IMR-90 (cell line): Measurements from ENCODE around the gene GYS1. TPM values are rescaled to one million over a fixed set of nuclear protein-coding genes. Genes with fewer than 3 reads are reported as not detected.
A peak's percentile ranks its signal among the peaks of the same experiment; 100 is the strongest.

Source experiments
- ATAC-seq: fragments of 200-7000 bp; cut with Tn5 transposase; 2 replicates; pipeline ENCODE4 v1.9.1; 2020; ENCODE audit warnings: low read depth, mild to moderate bottlenecking, moderate library complexity
- BruUV-seq: library from RNA; stranded (reverse); fragments of 400-500 nt; replicated peaks from 2 replicates; lab custom pipeline; 2021; lab: Mats Ljungman, UMichigan
- CTCF ChIA-PET: fragments of 300-600 bp; formaldehyde crosslinking; extraction: SDS; loops from one replicate; lab custom pipeline; 2021; ENCODE audit warnings: antibody characterized with exemption; lab: Yijun Ruan, JAX
- POLR2A ChIA-PET: fragments of 300-600 bp; sonication (Branson Sonifier 250); formaldehyde crosslinking; loops from one replicate; lab custom pipeline; 2022; ENCODE audit warnings: antibody characterized with exemption; ENCODE audit not compliant: unreplicated experiment; lab: Charles Lee
- DNase-seq: peaks from one replicate; pipeline ENCODE4 v3.0.0; 2013
- H2AFZ ChIP-seq: replicated peaks from 2 replicates; pipeline ENCODE3; 2013; ENCODE audit warnings: low read length, mild to moderate bottlenecking; ENCODE audit not compliant: poor library complexity
- H2AK5ac ChIP-seq: 2 replicates; pipeline ENCODE4 v1.6.1; 2013; ENCODE audit warnings: low read depth, low read length, inconsistent platforms
- H2AK9ac ChIP-seq: replicated peaks from 2 replicates; pipeline ENCODE3; 2013; ENCODE audit warnings: mild to moderate bottlenecking, low read depth, low read length, moderate library complexity; ENCODE audit not compliant: poor library complexity
- H2BK120ac ChIP-seq: 2 replicates; pipeline ENCODE4 v1.6.1; 2013; ENCODE audit warnings: low read depth, low read length, inconsistent platforms
- H2BK15ac ChIP-seq: 3 replicates; pipeline ENCODE4 v1.6.1; 2013; ENCODE audit warnings: low read depth, low read length, inconsistent platforms
- H2BK20ac ChIP-seq: 2 replicates; pipeline ENCODE4 v1.6.1; 2013; ENCODE audit warnings: low read depth, mild to moderate bottlenecking, inconsistent platforms, low read length, moderate library complexity
- H2BK5ac ChIP-seq: 2 replicates; pipeline ENCODE4 v1.6.1; 2013; ENCODE audit warnings: mild to moderate bottlenecking, low read depth, low read length, inconsistent platforms; ENCODE audit not compliant: poor library complexity, severe bottlenecking
- H3K14ac ChIP-seq: replicated peaks from 2 replicates; pipeline ENCODE4 v1.6.1; 2013; ENCODE audit warnings: low read depth, low read length, inconsistent platforms
- H3K18ac ChIP-seq: 2 replicates; pipeline ENCODE4 v1.6.1; 2013; ENCODE audit warnings: low read depth, low read length, control low read depth
- H3K23ac ChIP-seq: 2 replicates; pipeline ENCODE4 v1.6.1; 2013; ENCODE audit warnings: low read depth, low read length, inconsistent platforms
- H3K27ac ChIP-seq: 2 replicates; pipeline ENCODE4 v1.5.1; 2013; ENCODE audit warnings: mild to moderate bottlenecking, control low read depth, low read length; ENCODE audit not compliant: insufficient read depth
- H3K27me3 ChIP-seq: 2 replicates; pipeline ENCODE4 v1.6.1; 2013; ENCODE audit warnings: low read length; ENCODE audit not compliant: control insufficient read depth, insufficient read depth
- H3K36me3 ChIP-seq: 2 replicates; pipeline ENCODE4 v1.6.1; 2013; ENCODE audit warnings: low read length, mixed read lengths; ENCODE audit not compliant: control insufficient read depth, insufficient read depth
- H3K4ac ChIP-seq: 2 replicates; pipeline ENCODE4 v1.6.1; 2013; ENCODE audit warnings: low read depth, low read length, inconsistent platforms
- H3K4me1 ChIP-seq: 2 replicates; pipeline ENCODE4 v1.6.1; 2013; ENCODE audit warnings: low read length, mixed read lengths; ENCODE audit not compliant: control insufficient read depth, insufficient read depth
- H3K4me2 ChIP-seq: 2 replicates; pipeline ENCODE4 v1.6.1; 2013; ENCODE audit warnings: low read depth, mild to moderate bottlenecking, control low read depth, low read length, moderate library complexity
- H3K4me3 ChIP-seq: 2 replicates; pipeline ENCODE4 v1.5.1; 2013; ENCODE audit warnings: low read depth, mild to moderate bottlenecking, control low read depth, low read length, moderate library complexity; ENCODE audit not compliant: insufficient read depth
- H3K56ac ChIP-seq: 2 replicates; pipeline ENCODE4 v1.6.1; 2013; ENCODE audit warnings: low read length, inconsistent platforms; ENCODE audit not compliant: insufficient read depth; ENCODE audit errors: extremely low read depth
- H3K79me1 ChIP-seq, 2 experiments: 2 replicates each; pipeline ENCODE4 v1.6.1; 2013; ENCODE audit warnings: low read length in 2 of 2, inconsistent platforms in 1 of 2, low read depth in 1 of 2
- H3K9ac ChIP-seq: 2 replicates; pipeline ENCODE4 v1.6.1; 2013; ENCODE audit warnings: low read depth, low read length, control low read depth
- H3K9me1 ChIP-seq: 2 replicates; pipeline ENCODE4 v1.6.1; 2013; ENCODE audit warnings: low read length, inconsistent platforms; ENCODE audit not compliant: insufficient read depth
- H3K9me3 ChIP-seq: 2 replicates; pipeline ENCODE4 v1.6.1; 2013; ENCODE audit warnings: low read length; ENCODE audit not compliant: control insufficient read depth, insufficient read depth
- H4K20me1 ChIP-seq: 2 replicates; pipeline ENCODE4 v1.6.1; 2013; ENCODE audit warnings: low read length, inconsistent platforms; ENCODE audit not compliant: insufficient read depth
- H4K5ac ChIP-seq: 2 replicates; pipeline ENCODE4 v1.6.1; 2013; ENCODE audit warnings: mild to moderate bottlenecking, low read depth, low read length, control low read depth
- H4K8ac ChIP-seq, 2 experiments: 2 replicates each; pipeline ENCODE4 v1.6.1; 2013; ENCODE audit warnings: low read depth in 2 of 2, low read length in 2 of 2, control low read depth in 1 of 2, inconsistent platforms in 1 of 2
- H4K91ac ChIP-seq: 2 replicates; pipeline ENCODE4 v1.6.1; 2013; ENCODE audit warnings: low read depth, low read length, inconsistent platforms; ENCODE audit not compliant: insufficient read depth
- BHLHE40 ChIP-seq: fragments of 150-350 bp; IDR thresholded peaks from 2 replicates; pipeline ENCODE4 v1.6.1; 2016; ENCODE audit warnings: mild to moderate bottlenecking, low read depth, low read length
- CEBPB ChIP-seq: IDR thresholded peaks from 2 replicates; pipeline ENCODE4 v1.6.1; 2012; ENCODE audit warnings: low read depth, low read length, improper control_type of control experiment
- CHD1 ChIP-seq: IDR thresholded peaks from 2 replicates; pipeline ENCODE4 v1.6.1; 2012; ENCODE audit warnings: low read depth, low read length, improper control_type of control experiment
- CTCF ChIP-seq: conservative IDR thresholded peaks from 2 replicates; pipeline ENCODE4 v1.5.1; 2012; ENCODE audit warnings: mild to moderate bottlenecking, low read depth, low read length, improper control_type of control experiment
- ELK1 ChIP-seq: fragments of 150-350 bp; IDR thresholded peaks from 2 replicates; pipeline ENCODE4 v1.6.1; 2016; ENCODE audit warnings: low read depth, mild to moderate bottlenecking, low read length, moderate library complexity, borderline replicate concordance
- FOS ChIP-seq: fragments of 150-350 bp; IDR thresholded peaks from 2 replicates; pipeline ENCODE4 v1.6.1; 2016; ENCODE audit warnings: low read depth, low read length
- MAFK ChIP-seq: IDR thresholded peaks from 2 replicates; pipeline ENCODE4 v1.6.1; 2012; ENCODE audit warnings: low read depth, low read length, improper control_type of control experiment
- MXI1 ChIP-seq: IDR thresholded peaks from 2 replicates; pipeline ENCODE4 v1.6.1; 2012; ENCODE audit warnings: low read depth, mild to moderate bottlenecking, low read length, moderate library complexity, borderline replicate concordance
- RAD21 ChIP-seq: IDR thresholded peaks from 2 replicates; pipeline ENCODE4 v1.6.1; 2012; ENCODE audit warnings: low read length, improper control_type of control experiment
- RCOR1 ChIP-seq: IDR thresholded peaks from 2 replicates; pipeline ENCODE4 v1.6.1; 2012; ENCODE audit warnings: mild to moderate bottlenecking, low read length, improper control_type of control experiment; ENCODE audit not compliant: insufficient replicate concordance
- RFX5 ChIP-seq: IDR thresholded peaks from 2 replicates; pipeline ENCODE4 v1.8.0; 2012; ENCODE audit warnings: low read depth, mild to moderate bottlenecking, low read length, moderate library complexity
- SMC3 ChIP-seq: fragments of 150-350 bp; IDR thresholded peaks from 2 replicates; pipeline ENCODE4 v1.6.1; 2016; ENCODE audit warnings: low read depth, mild to moderate bottlenecking, antibody characterized with exemption, low read length, moderate library complexity
- USF2 ChIP-seq: fragments of 150-350 bp; IDR thresholded peaks from 2 replicates; pipeline ENCODE4 v1.6.1; 2017; ENCODE audit warnings: mild to moderate bottlenecking, antibody characterized with exemption, low read length, low read depth
- WGBS, 2 experiments: methylation state at CpG; one replicate each; pipeline versions ENCODE4 v1.1.5 to v1.1.7; 2013; ENCODE audit warnings: missing lambda C conversion rate in 2 of 2; ENCODE audit not compliant: insufficient read length in 1 of 2; ENCODE audit errors: extremely low coverage in 2 of 2; 5-methylcytosine and 5-hydroxymethylcytosine counted together
- dilution Hi-C: fragments of 300-500 bp; cut with HindIII; formaldehyde crosslinking; loops from one replicate; pipeline ENCODE4 v1.14.3; 2018; ENCODE audit warnings: low sequenced_read_pairs; ENCODE audit not compliant: unreplicated experiment
- in situ Hi-C: fragments of 300-500 bp; cut with MboI; formaldehyde crosslinking; loops from 3 replicates; pipeline ENCODE4 v1.14.3; 2019; ENCODE audit warnings: low sequenced_read_pairs, inconsistent platforms, mixed read lengths
- intact Hi-C: fragments of 100-400 bp; cut with micrococcal nuclease; formaldehyde crosslinking; loops from 2 replicates; pipeline ENCODE4 v1.10.0; 2022
- polyA plus RNA-seq, 3 experiments: library from polyadenylated mRNA; depleted of rRNA; stranded (reverse); fragments of >200 nt; gene quantifications; 2 replicates each; pipeline ENCODE4 v1.2.3, GENCODE V29; 2012; ENCODE audit warnings: low replicate concordance in 1 of 3
- total RNA-seq: library from RNA; depleted of rRNA; stranded (reverse); fragments of >200 nt; gene quantifications from 2 replicates; pipeline ENCODE4 v1.2.3, GENCODE V29; 2012

GYS1 gene
- total and polyA plus RNA-seq, 2 of the 4 experiments (the other 2 are of a cell fraction), result 38.7 to 72.2 TPM

- H4K91ac ChIP-seq, result no peak overlapping the region
- peak overlapping the region; percentile 65 for H2AK9ac ChIP-seq
- H3K79me1 ChIP-seq, result no peaks in the 10 kb centered on the region; a peak in 1 of 4 replicates
- ChIA-PET CTCF (interaction anchor here (0.6 to 1.6 kb wide), 5 partner anchors 18 to 118 kb away, joined by 3 to 5 read pairs (median 4); partner anchors contain the start of genes GYS1, NUCB1 and RUVBL2), POLR2A (no interaction called here)
- ATAC-seq, result peak; percentile 84
- H3K9me1 ChIP-seq, result 0 out of 2 replicates have a peak, but pooled peaks cover 3% of the 10 kb centered on the region
- no peak overlapping the region for H2BK15ac ChIP-seq
- H2BK5ac ChIP-seq, result no peak overlapping the region
- H3K27ac ChIP-seq, result no peak overlapping the region
- H3K56ac ChIP-seq, result no peak overlapping the region
- H2BK20ac ChIP-seq, result no peak overlapping the region
- no peaks in the 10 kb centered on the region for H3K9me3 ChIP-seq
- H3K27me3 ChIP-seq, result peaks cover 2% of the 10 kb centered on the region; the same call in 1 of the 2 replicates
- dilution Hi-C loops, result no loop called here
- no peak overlapping the region for H2BK120ac ChIP-seq
- peak overlapping the region; percentile 93 for H3K4me2 ChIP-seq
- peak overlapping the region; percentile 59; the same call in 1 of the 2 replicates for H3K23ac ChIP-seq
- intact Hi-C loops, result no loop called here
- H3K4me3 ChIP-seq, result peak overlapping the region; percentile 32
- H2AFZ ChIP-seq, result peak overlapping the region; percentile 78
- no peak overlapping the region for H4K5ac ChIP-seq
- H3K18ac ChIP-seq, result no peak overlapping the region
- no peaks in the 10 kb centered on the region; the same call in 1 of the 2 replicates for H4K20me1 ChIP-seq
- 5% methylated on average over 30 of the region's 62 CpGs; no CpG with 5 or more reads in 1 of the 2 experiments for WGBS, 2 experiments
- H3K14ac ChIP-seq, result no peak overlapping the region
- H3K36me3 ChIP-seq, result peaks cover 25% of the 10 kb centered on the region
- H3K4me1 ChIP-seq, result peaks cover 5% of the 10 kb centered on the region; the same call in 1 of the 2 replicates
- no peak overlapping the region for H2AK5ac ChIP-seq
- peak; percentile 45 for DNase-seq
- no TSS peak for BruUV-seq
- peak overlapping the region in 1 of 2 experiments; percentile 67; a peak in 1 of 4 replicates for H4K8ac ChIP-seq
- in situ Hi-C loops, result no loop called here
- H3K9ac ChIP-seq, result no peak overlapping the region
- H3K4ac ChIP-seq, result no peak overlapping the region
- TF ChIP-seq RAD21, result peak; percentile 34; the same call in 1 of the 2 replicates
- no peak for TF ChIP-seq ELK1
- TF ChIP-seq MAFK, result no peak
- no peak for TF ChIP-seq RFX5
- no peak for TF ChIP-seq CHD1
- TF ChIP-seq FOS, result no peak
- peak; percentile 26; the same call in 1 of the 2 replicates for TF ChIP-seq SMC3
- no peak for TF ChIP-seq RCOR1
- TF ChIP-seq CEBPB, result no peak
- peak; percentile 60 for TF ChIP-seq CTCF
- TF ChIP-seq MXI1, result peak; percentile 20; the same call in 1 of the 2 replicates
- no peak for TF ChIP-seq USF2
- no peak for TF ChIP-seq BHLHE40
Observed at GRCh38 chr19:49017666-49018351, 24.7 kb upstream of the GYS1 start.
